HFFc6 (cell line): ENCODE measurements around the gene UEVLD. TPM values are rescaled to one million over a fixed set of nuclear protein-coding genes. Genes with fewer than 3 reads are reported as not detected.

Experiments used
- DNase-seq: peaks from one replicate; pipeline ENCODE4 v3.0.0-alpha.2; 2018
- H3K27ac Mint-ChIP-seq: 2 replicates; pipeline ENCODE4 v1.8.0; 2020; ENCODE audit warnings: mild to moderate bottlenecking, mixed read lengths
- H3K27me3 Mint-ChIP-seq: 2 replicates; pipeline ENCODE4 v1.8.0; 2021; ENCODE audit warnings: mild to moderate bottlenecking, moderate library complexity, mixed read lengths; ENCODE audit not compliant: insufficient read depth
- H3K36me3 Mint-ChIP-seq: 2 replicates; pipeline ENCODE4 v1.8.0; 2021; ENCODE audit warnings: low read depth, mixed read lengths
- H3K4me1 Mint-ChIP-seq: 2 replicates; pipeline ENCODE4 v1.8.0; 2020; ENCODE audit warnings: low read depth, mixed read lengths
- H3K4me3 Mint-ChIP-seq: 2 replicates; pipeline ENCODE4 v1.8.0; 2020; ENCODE audit warnings: mild to moderate bottlenecking, moderate library complexity, mixed read lengths
- H3K9me3 Mint-ChIP-seq: 2 replicates; pipeline ENCODE4 v1.8.0; 2020; ENCODE audit warnings: mild to moderate bottlenecking, mixed read lengths
- CTCF ChIP-seq: fragments of 200-600 bp; sonication (generic); IDR thresholded peaks from 2 replicates; pipeline ENCODE4 v1.5.0; 2021; ENCODE audit warnings: antibody characterized with exemption, mild to moderate bottlenecking
- long read RNA-seq: library from polyadenylated mRNA; unstranded; transcript quantifications from one replicate; pipeline ENCODE4 v2.0.0, GENCODE V29; 2019
- total RNA-seq, 6 experiments: library from RNA; stranded (reverse); fragmentation: NEBNext Ultra II Directional; extraction: Animal tissue kit (Norgen Biotek cat#: 25700); gene quantifications; 2 replicates in 1 of 6; 3 replicates in 5 of 6; pipeline ENCODE4 v1.2.3, GENCODE V29; 2021

UEVLD gene
- total RNA-seq = 10 to 100 TPM; 20.0 to 29.0 (median 24.4) TPM
- long read RNA-seq, full-length matches to known transcripts = 12 of 20 reads
- long read RNA-seq, partial matches to known transcripts = 1 of 20 reads
- long read RNA-seq, other reads (novel, unspliced or antisense) = 7 of 20 reads

GRCh38 chr11:18588297-18589252 is at the start of gene UEVLD:
UEVLD (minus strand) TSS chr11:18588734; CDS start chr11:18588654, 80 bp downstream.
- TF ChIP-seq CTCF = no peak
- no peak within 1 kb of the TSS for H3K27ac Mint-ChIP-seq
- no peaks in the 10 kb centered on the region for H3K9me3 Mint-ChIP-seq
- peaks cover 3% of the 10 kb centered on the region; the same call in 1 of the 2 replicates for H3K27me3 Mint-ChIP-seq
- H3K4me3 Mint-ChIP-seq = no peak within 1 kb of the TSS
- peaks cover 7% of the 10 kb centered on the region for H3K4me1 Mint-ChIP-seq
- peak; percentile 88 for DNase-seq
- H3K36me3 Mint-ChIP-seq = no peaks in the 10 kb centered on the region

GRCh38 chr11:18634140-18635032 is 45.9 kb upstream of the UEVLD start, which contains the start of gene SPTY2D1:
SPTY2D1 (minus strand) TSS chr11:18634342; CDS start chr11:18634257, 85 bp downstream.
- Mint-ChIP-seq H3K4me3 (peak within 1 kb of the TSS; percentile 93), H3K27ac (peak within 1 kb of the TSS; percentile 99), H3K9me3 (no peaks in the 10 kb centered on the region), H3K36me3 (peaks cover 5% of the 10 kb centered on the region; the same call in 1 of the 2 replicates), H3K27me3 (peaks cover 4% of the 10 kb centered on the region), H3K4me1 (peaks cover 31% of the 10 kb centered on the region)
- TF ChIP-seq CTCF = no peak
- DNase-seq = peak; percentile 99

- peak overlapping the region; percentile 93 for H3K4me3 Mint-ChIP-seq
- peaks cover 5% of the 10 kb centered on the region; the same call in 1 of the 2 replicates for H3K36me3 Mint-ChIP-seq
- TF ChIP-seq CTCF = no peak
- no peaks in the 10 kb centered on the region for H3K9me3 Mint-ChIP-seq
- H3K27me3 Mint-ChIP-seq = peaks cover 4% of the 10 kb centered on the region
- H3K4me1 Mint-ChIP-seq = peaks cover 31% of the 10 kb centered on the region
- DNase-seq = peak; percentile 23
- H3K27ac Mint-ChIP-seq = peak overlapping the region; percentile 99
Measured at GRCh38 chr11:18633256-18634139, 45.0 kb upstream of the UEVLD start.

- H3K4me3 Mint-ChIP-seq = peak overlapping the region; percentile 93
- peak overlapping the region; percentile 99 for H3K27ac Mint-ChIP-seq
- no peak for DNase-seq
- H3K36me3 Mint-ChIP-seq = peaks cover 5% of the 10 kb centered on the region; the same call in 1 of the 2 replicates
- H3K27me3 Mint-ChIP-seq = peaks cover 4% of the 10 kb centered on the region
- no peak for TF ChIP-seq CTCF
- H3K4me1 Mint-ChIP-seq = peaks cover 31% of the 10 kb centered on the region
- no peaks in the 10 kb centered on the region for H3K9me3 Mint-ChIP-seq
Measured at GRCh38 chr11:18632841-18633240, 44.3 kb upstream of the UEVLD start.
